GM12878 (cell line): ENCODE data around the gene DDX27. TPM values are rescaled to one million over a fixed set of nuclear protein-coding genes. Genes with fewer than 3 reads are reported as not detected.

ENCODE experiments used
- ATAC-seq: fragments of 200-7000 bp; cut with Tn5 transposase; 3 replicates; pipeline ENCODE4 v1.9.1; 2020; ENCODE audit warnings: mild to moderate bottlenecking, moderate library complexity
- BruUV-seq: library from RNA; stranded (reverse); fragments of 400-500 nt; replicated peaks from 2 replicates; lab custom pipeline; 2021; lab: Mats Ljungman, UMichigan
- CTCF ChIA-PET: fragments of 300-600 bp; sonication (Branson Sonifier 250); formaldehyde crosslinking; extraction: SDS; loops from one replicate; lab custom pipeline; 2021; ENCODE audit warnings: inconsistent platforms; lab: Yijun Ruan, JAX
- POLR2A ChIA-PET: fragments of 350-600 bp; formaldehyde crosslinking; extraction: SDS; loops from one replicate; lab custom pipeline; 2021; ENCODE audit warnings: inconsistent platforms; lab: Charles Lee
- RAD21 ChIA-PET: fragments of 300-600 bp; sonication (Branson Sonifier 250); formaldehyde crosslinking; loops from one replicate; lab custom pipeline; 2023; ENCODE audit warnings: antibody characterized with exemption; ENCODE audit not compliant: unreplicated experiment; lab: Charles Lee
- SMC1A ChIA-PET: fragments of 300-600 bp; sonication (Branson Sonifier 250); formaldehyde crosslinking; loops from one replicate; lab custom pipeline; 2023; ENCODE audit not compliant: unreplicated experiment, uncharacterized antibody; lab: Charles Lee
- DNase-seq: peaks from one replicate; pipeline ENCODE4 v3.0.0-alpha.2; 2011; ENCODE audit warnings: low read depth, low spot score
- FAIRE-seq: peaks from 3 replicates; lab custom pipeline; 2011; peaks lifted over from hg19 to GRCh38; lab: Jason Lieb, UNC
- H2AFZ ChIP-seq: 2 replicates; pipeline ENCODE4 v1.6.0; 2011; ENCODE audit warnings: low read depth, low read length, control low read depth; ENCODE audit not compliant: control insufficient read depth
- H3K27ac ChIP-seq: 2 replicates; pipeline ENCODE4 v1.5.1; 2011; ENCODE audit warnings: control low read depth; ENCODE audit not compliant: control insufficient read depth, insufficient read depth
- H3K27me3 ChIP-seq, 2 experiments: replicated peaks in 1 of 2; 2 replicates each; pipeline versions ENCODE4 v1.6.0 to v1.6.1; 2011; ENCODE audit warnings: low read length in 1 of 2; ENCODE audit not compliant: control insufficient read depth in 2 of 2, insufficient read depth in 2 of 2
- H3K36me3 ChIP-seq, 2 experiments: 2 replicates each; pipeline ENCODE4 v1.5.1; 2011; ENCODE audit warnings: low read length in 1 of 2; ENCODE audit not compliant: control insufficient read depth in 2 of 2, insufficient read depth in 2 of 2
- H3K4me1 ChIP-seq: 2 replicates; pipeline ENCODE4 v1.6.1; 2011; ENCODE audit warnings: mild to moderate bottlenecking, low read length, moderate library complexity, mixed read lengths; ENCODE audit not compliant: control insufficient read depth, insufficient read depth
- H3K4me2 ChIP-seq: 2 replicates; pipeline ENCODE4 v1.6.0; 2011; ENCODE audit warnings: control low read depth; ENCODE audit not compliant: control insufficient read depth, insufficient read depth
- H3K4me3 ChIP-seq: fragments of 200-600 bp; sonication (generic); 2 replicates; pipeline ENCODE4 v1.5.1; 2016
- H3K79me2 ChIP-seq: 2 replicates; pipeline ENCODE4 v1.6.0; 2011; ENCODE audit warnings: low read length; ENCODE audit not compliant: control insufficient read depth, insufficient read depth
- H3K9ac ChIP-seq: 2 replicates; pipeline ENCODE4 v1.8.0; 2011; ENCODE audit warnings: low read length, control low read depth, mixed read lengths; ENCODE audit not compliant: control insufficient read depth, insufficient read depth
- H3K9me3 ChIP-seq: replicated peaks from 3 replicates; pipeline ENCODE4 v1.5.1; 2011; ENCODE audit warnings: mild to moderate bottlenecking, low read length; ENCODE audit not compliant: control insufficient read depth, insufficient read depth
- H4K20me1 ChIP-seq: 2 replicates; pipeline ENCODE4 v1.6.0; 2011; ENCODE audit not compliant: control insufficient read depth, insufficient read depth
- CBX3 ChIP-seq: fragments of 200-600 bp; sonication (generic); IDR thresholded peaks from 2 replicates; pipeline ENCODE4 v1.6.1; 2016; ENCODE audit warnings: low read depth, borderline replicate concordance
- KAT2A ChIP-seq: conservative IDR thresholded peaks from 2 replicates; pipeline ENCODE4 v1.6.1; 2011; ENCODE audit warnings: low read depth, low read length; ENCODE audit not compliant: control insufficient read depth
- NFXL1 ChIP-seq: fragments of 450-650 bp; IDR thresholded peaks from 2 replicates; pipeline ENCODE4 v1.6.1; 2017; ENCODE audit warnings: antibody characterized with exemption, mild to moderate bottlenecking, borderline replicate concordance
- NR2C1 ChIP-seq: fragments of 450-650 bp; IDR thresholded peaks from 2 replicates; pipeline ENCODE4 v1.6.1; 2017; ENCODE audit warnings: antibody characterized with exemption, mild to moderate bottlenecking, moderate library complexity
- NR2F1 ChIP-seq: fragments of 450-650 bp; conservative IDR thresholded peaks from 2 replicates; pipeline ENCODE4 v1.6.1; 2017; ENCODE audit warnings: mild to moderate bottlenecking
- SIX5 ChIP-seq: IDR thresholded peaks from 2 replicates; pipeline ENCODE4 v1.6.1; 2011; ENCODE audit warnings: mild to moderate bottlenecking, low read depth, low read length, moderate library complexity; ENCODE audit not compliant: severe bottlenecking
- SUPT20H ChIP-seq: IDR thresholded peaks from 2 replicates; pipeline ENCODE4 v1.6.1; 2011; ENCODE audit warnings: low read depth, mild to moderate bottlenecking, low read length, moderate library complexity, borderline replicate concordance; ENCODE audit not compliant: control insufficient read depth
- TARDBP ChIP-seq: IDR thresholded peaks from 2 replicates; pipeline ENCODE4 v1.6.1; 2016; ENCODE audit warnings: borderline replicate concordance
- ZNF217 ChIP-seq: fragments of 450-650 bp; IDR thresholded peaks from 2 replicates; pipeline ENCODE4 v1.6.1; 2017; ENCODE audit warnings: antibody characterized with exemption, mild to moderate bottlenecking
- ZNF622 ChIP-seq: fragments of 450-650 bp; IDR thresholded peaks from 2 replicates; pipeline ENCODE4 v1.6.1; 2017; ENCODE audit warnings: mild to moderate bottlenecking, inconsistent platforms
- WGBS: methylation state at CpG from one replicate; pipeline ENCODE4 v1.1.6; 2016; ENCODE audit warnings: low lambda C conversion rate; ENCODE audit not compliant: insufficient replicate concordance, insufficient coverage; ENCODE audit errors: missing lambda C conversion rate; 5-methylcytosine and 5-hydroxymethylcytosine counted together
- in situ Hi-C: fragments of 300-500 bp; cut with MboI; formaldehyde crosslinking; loops from 9 replicates; pipeline ENCODE4 v1.14.3; 2018; ENCODE audit warnings: mixed read lengths
- intact Hi-C: fragments of 100-400 bp; cut with micrococcal nuclease; formaldehyde crosslinking; loops from one replicate; pipeline ENCODE4 v1.14.2; 2022; ENCODE audit not compliant: unreplicated experiment
- polyA plus RNA-seq, 11 experiments: library from polyadenylated mRNA; depleted of rRNA in 4 of 11; unstranded in 6 of 11; stranded (reverse) in 5 of 11; fragments of >200 nt; fragmentation: Nextera tagmentation in 4 of 11; fragmentation: Illumina TruSeq in 1 of 11; extraction: Ambion mirVana in 4 of 11; extraction: Trizol in 1 of 11; gene quantifications; 1 replicate in 1 of 11; 2 replicates in 10 of 11; pipeline versions ENCODE4 v1.2.1 to v1.2.3, GENCODE V29; 2011 to 2016; ENCODE audit warnings: inconsistent platforms in 2 of 11, missing spikeins in 2 of 11, low read depth in 1 of 11
- total RNA-seq, 4 experiments: library from RNA; depleted of rRNA in 3 of 4; stranded (reverse); fragments of >200 nt in 3 of 4; fragmentation: Illumina TruSeq in 1 of 4; extraction: Trizol in 1 of 4; gene quantifications; 2 replicates each; pipeline versions ENCODE4 v1.2.1 to v1.2.3, GENCODE V29; 2013 to 2021
- TF ChIP-seq, protein P1 (sequence below): fragments of 450-650 bp; formaldehyde crosslinking; IDR thresholded peaks from 2 replicates; pipeline ENCODE4 v1.4.0; 2022; ENCODE audit warnings: mild to moderate bottlenecking, moderate library complexity
- TF ChIP-seq, protein P2 (sequence below): fragments of 450-650 bp; IDR thresholded peaks from 2 replicates; pipeline ENCODE4 v1.6.1; 2017; ENCODE audit warnings: mild to moderate bottlenecking

Gene DDX27
- total and polyA plus RNA-seq, 10 of the 15 experiments (the other 5 are each of a cell fraction or from before 2014, with no cell fraction given), result 19.8 to 78.8 (median 54.9) TPM

- no peak for ATAC-seq
- Histone ChIP-seq H3K27me3 (no peaks in the 10 kb centered on the region), H2AFZ (no peak overlapping the region), H3K36me3 (peaks cover 27 to 45% of the 10 kb centered on the region in 2 experiments), H3K27ac (no peak overlapping the region), H3K9ac (no peak overlapping the region), H3K4me2 (no peak overlapping the region), H3K9me3 (no peaks in the 10 kb centered on the region), H3K4me3 (no peak overlapping the region), H3K79me2 (peaks cover 5% of the 10 kb centered on the region), H4K20me1 (0 out of 2 replicates have a peak, but pooled peaks cover 3% of the 10 kb centered on the region), H3K4me1 (no peaks in the 10 kb centered on the region)
- intact Hi-C loops, result no loop called here
- in situ Hi-C loops, result no loop called here
- TF ChIP-seq CBX3, result no peak
- no peak for TF ChIP-seq NFXL1
- no peak for TF ChIP-seq KAT2A
- TF ChIP-seq ZNF622, result no peak
- no peak for TF ChIP-seq TARDBP
- TF ChIP-seq NR2F1, result no peak
- RAD21 ChIA-PET, result interaction anchor here (0.7 kb wide), 1 partner anchor 36 kb away, joined by 3 read pairs; no protein-coding TSS in a partner anchor
- FAIRE-seq, result no peak
- DNase-seq, result no peak
- POLR2A ChIA-PET, result interaction anchor here (0.5 to 0.7 kb wide), 2 partner anchors 46 to 657 kb away, joined by 3 to 7 read pairs; no protein-coding TSS in a partner anchor
- CTCF ChIA-PET, result interaction anchor here (0.8 to 3.1 kb wide), 2 partner anchors 10 to 14 kb away, joined by 3 to 17 read pairs; no protein-coding TSS in a partner anchor
- SMC1A ChIA-PET, result interaction anchor here (1.0 kb wide), 1 partner anchor 8 kb away, joined by 3 read pairs; no protein-coding TSS in a partner anchor
- 93% methylated on average over 2 of the region's 2 CpGs for WGBS
- no TSS peak for BruUV-seq
Measured at GRCh38 chr20:49259799-49260198, 40.6 kb downstream of the DDX27 start.

DNA sequence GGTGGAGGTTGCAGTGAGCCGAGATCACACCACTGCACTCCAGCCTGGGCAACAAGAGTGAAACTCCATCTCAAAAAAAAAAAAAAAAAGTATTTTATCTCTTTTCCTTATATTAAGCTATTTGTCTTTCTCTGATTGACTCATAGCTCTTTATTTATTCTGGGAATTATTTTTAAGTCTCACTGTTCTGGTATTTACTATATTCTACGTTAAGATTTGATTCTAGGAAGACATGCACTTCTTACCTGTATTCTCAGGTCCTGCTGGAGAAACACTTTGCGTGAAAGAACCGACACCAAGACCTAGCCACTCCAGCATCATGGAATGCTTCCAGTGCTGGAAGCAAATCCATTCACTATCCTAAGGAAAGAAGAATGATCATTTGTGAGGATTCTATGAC lies 41.0 kb downstream of the DDX27 start:
- intact Hi-C loops (no loop called here), in situ Hi-C loops (no loop called here)
- WGBS, result 84% methylated on average over 4 of the region's 4 CpGs
- SMC1A ChIA-PET, result interaction anchor here (1.0 kb wide), 1 partner anchor 8 kb away, joined by 3 read pairs; no protein-coding TSS in a partner anchor
- no peak overlapping the region for H2AFZ ChIP-seq
- POLR2A ChIA-PET, result interaction anchor here (0.5 to 1.4 kb wide), 3 partner anchors 36 to 656 kb away, joined by 3 to 7 read pairs (median 6); no protein-coding TSS in a partner anchor
- H3K4me2 ChIP-seq, result no peak overlapping the region
- DNase-seq (no peak), FAIRE-seq (no peak), ATAC-seq (no peak)
- no peaks in the 10 kb centered on the region for H3K4me1 ChIP-seq
- BruUV-seq, result no TSS peak
- H3K36me3 ChIP-seq, result peaks cover 27 to 49% of the 10 kb centered on the region in 2 experiments
- CTCF ChIA-PET, result interaction anchor here (0.8 to 3.1 kb wide), 2 partner anchors 11 to 14 kb away, joined by 3 to 17 read pairs; no protein-coding TSS in a partner anchor
- no peak overlapping the region for H3K4me3 ChIP-seq
- no peak overlapping the region for H3K9ac ChIP-seq
- no peak overlapping the region for H3K27ac ChIP-seq
- no peaks in the 10 kb centered on the region for H3K9me3 ChIP-seq
- no peaks in the 10 kb centered on the region for H3K27me3 ChIP-seq
- H3K79me2 ChIP-seq, result peaks cover 9% of the 10 kb centered on the region
- RAD21 ChIA-PET, result interaction anchor here (0.7 kb wide), 1 partner anchor 36 kb away, joined by 3 read pairs; no protein-coding TSS in a partner anchor
- H4K20me1 ChIP-seq, result peaks cover 5% of the 10 kb centered on the region; the same call in 1 of the 2 replicates
- TF ChIP-seq SIX5 (no peak), ZNF217 (no peak), SUPT20H (no peak), NR2C1 (no peak)
- TF ChIP-seq, protein P1, sequence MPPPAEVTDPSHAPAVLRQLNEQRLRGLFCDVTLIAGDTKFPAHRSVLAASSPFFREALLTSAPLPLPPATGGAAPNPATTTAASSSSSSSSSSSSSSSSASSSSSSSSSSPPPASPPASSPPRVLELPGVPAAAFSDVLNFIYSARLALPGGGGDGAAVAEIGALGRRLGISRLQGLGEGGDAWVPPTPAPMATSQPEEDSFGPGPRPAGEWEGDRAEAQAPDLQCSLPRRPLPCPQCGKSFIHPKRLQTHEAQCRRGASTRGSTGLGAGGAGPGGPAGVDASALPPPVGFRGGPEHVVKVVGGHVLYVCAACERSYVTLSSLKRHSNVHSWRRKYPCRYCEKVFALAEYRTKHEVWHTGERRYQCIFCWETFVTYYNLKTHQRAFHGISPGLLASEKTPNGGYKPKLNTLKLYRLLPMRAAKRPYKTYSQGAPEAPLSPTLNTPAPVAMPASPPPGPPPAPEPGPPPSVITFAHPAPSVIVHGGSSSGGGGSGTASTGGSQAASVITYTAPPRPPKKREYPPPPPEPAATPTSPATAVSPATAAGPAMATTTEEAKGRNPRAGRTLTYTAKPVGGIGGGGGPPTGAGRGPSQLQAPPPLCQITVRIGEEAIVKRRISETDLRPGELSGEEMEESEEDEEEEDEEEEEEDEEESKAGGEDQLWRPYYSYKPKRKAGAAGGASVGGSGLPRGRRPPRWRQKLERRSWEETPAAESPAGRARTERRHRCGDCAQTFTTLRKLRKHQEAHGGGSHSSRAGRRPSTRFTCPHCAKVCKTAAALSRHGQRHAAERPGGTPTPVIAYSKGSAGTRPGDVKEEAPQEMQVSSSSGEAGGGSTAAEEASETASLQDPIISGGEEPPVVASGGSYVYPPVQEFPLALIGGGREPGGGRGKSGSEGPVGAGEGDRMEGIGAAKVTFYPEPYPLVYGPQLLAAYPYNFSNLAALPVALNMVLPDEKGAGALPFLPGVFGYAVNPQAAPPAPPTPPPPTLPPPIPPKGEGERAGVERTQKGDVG, result no peak
- TF ChIP-seq, protein P2, sequence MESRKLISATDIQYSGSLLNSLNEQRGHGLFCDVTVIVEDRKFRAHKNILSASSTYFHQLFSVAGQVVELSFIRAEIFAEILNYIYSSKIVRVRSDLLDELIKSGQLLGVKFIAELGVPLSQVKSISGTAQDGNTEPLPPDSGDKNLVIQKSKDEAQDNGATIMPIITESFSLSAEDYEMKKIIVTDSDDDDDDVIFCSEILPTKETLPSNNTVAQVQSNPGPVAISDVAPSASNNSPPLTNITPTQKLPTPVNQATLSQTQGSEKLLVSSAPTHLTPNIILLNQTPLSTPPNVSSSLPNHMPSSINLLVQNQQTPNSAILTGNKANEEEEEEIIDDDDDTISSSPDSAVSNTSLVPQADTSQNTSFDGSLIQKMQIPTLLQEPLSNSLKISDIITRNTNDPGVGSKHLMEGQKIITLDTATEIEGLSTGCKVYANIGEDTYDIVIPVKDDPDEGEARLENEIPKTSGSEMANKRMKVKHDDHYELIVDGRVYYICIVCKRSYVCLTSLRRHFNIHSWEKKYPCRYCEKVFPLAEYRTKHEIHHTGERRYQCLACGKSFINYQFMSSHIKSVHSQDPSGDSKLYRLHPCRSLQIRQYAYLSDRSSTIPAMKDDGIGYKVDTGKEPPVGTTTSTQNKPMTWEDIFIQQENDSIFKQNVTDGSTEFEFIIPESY, result no peak
